Right renal pelvis (tissue), 4 donors: Measurements from ENCODE around the gene BLOC1S4. TPM values are rescaled to one million over a fixed set of nuclear protein-coding genes. Genes with fewer than 3 reads are reported as not detected.
"Not testable (repeated sequence)": the region's sequence is repeated elsewhere in the genome, so short reads cannot be mapped to it uniquely, and the experiment has no call there.

Experiments
- DNase-seq, 4 donors: peaks; one replicate each; pipeline ENCODE4 v3.0.0-alpha.2; 2013; ENCODE audit warnings: low read depth in 4 of 4, low spot score in 3 of 4, missing footprints in 1 of 4
- polyA plus RNA-seq, 4 donors: library from polyadenylated mRNA; unstranded; fragments of 120-200 nt; gene quantifications; one replicate each; pipeline ENCODE4 v1.2.1, GENCODE V29; 2013; ENCODE audit not compliant: insufficient read length in 4 of 4

BLOC1S4 gene
- polyA plus RNA-seq, 4 donors, result 11.7 to 15.3 (median 12.8) TPM

GRCh38 chr4:6716958-6717655 is 1.1 kb downstream of the BLOC1S4 start:
- DNase-seq, result no peak

- no peak for DNase-seq
These were observed 3.1 kb downstream of the BLOC1S4 start for GRCh38 chr4:6718932-6719610.

GRCh38 chr4:6719611-6720179 is 3.7 kb downstream of the BLOC1S4 start:
- no peak for DNase-seq

GRCh38 chr4:6720202-6720699 is 4.3 kb downstream of the BLOC1S4 start:
- DNase-seq, result peak; percentile 56 to 72 (median 68)

GRCh38 chr4:6721121-6721520 is 5.1 kb downstream of the BLOC1S4 start:
- DNase-seq, result no peak

- no peak for DNase-seq
These were observed 6.9 kb downstream of the BLOC1S4 start for GRCh38 chr4:6722891-6723290.

GRCh38 chr4:6723851-6724250 is 7.9 kb downstream of the BLOC1S4 start:
- DNase-seq, result no peak

GRCh38 chr4:6724421-6725111 is 8.6 kb downstream of the BLOC1S4 start:
- no peak for DNase-seq

- DNase-seq, result not testable (repeated sequence)
These were observed 9.5 kb downstream of the BLOC1S4 start for GRCh38 chr4:6725427-6725961.

GRCh38 chr4:6727081-6727942 is 11.3 kb downstream of the BLOC1S4 start:
- DNase-seq, result peak in 1 of 4 donors; percentile 18

GRCh38 chr4:6727943-6728250 is 11.9 kb downstream of the BLOC1S4 start:
- no peak for DNase-seq

- no peak for DNase-seq
These were observed 12.5 kb downstream of the BLOC1S4 start for GRCh38 chr4:6728320-6729029.

- no peak for DNase-seq
These were observed 14.8 kb downstream of the BLOC1S4 start for GRCh38 chr4:6730603-6731317.

GRCh38 chr4:6731318-6731675 is 15.3 kb downstream of the BLOC1S4 start:
- DNase-seq, result no peak

GRCh38 chr4:6731780-6732179 is 15.8 kb downstream of the BLOC1S4 start:
- no peak for DNase-seq

- DNase-seq, result no peak
These were observed 16.7 kb downstream of the BLOC1S4 start for GRCh38 chr4:6732441-6733357.

- DNase-seq, result no peak
These were observed 17.6 kb downstream of the BLOC1S4 start for GRCh38 chr4:6733358-6734164.
